ENCODE results near the gene ELMO3.

The ELMO3 gene

GRCh38 chr16:67180166-67180565, 18.8 kb upstream of the ELMO3 start:
- DNase-seq (ENCODE audit: low read depth in 2 of 2) = no peak

GRCh38 chr16:67181346-67181745, 17.6 kb upstream of the ELMO3 start:
- no peak for DNase-seq (ENCODE audit: low read depth in 2 of 2)

GRCh38 chr16:67182288-67182687, 16.6 kb upstream of the ELMO3 start:
- no peak for DNase-seq (ENCODE audit: low read depth in 2 of 2)

- no peak for DNase-seq (ENCODE audit: low read depth in 2 of 2)
These were observed 15.7 kb upstream of the ELMO3 start for GRCh38 chr16:67183284-67183626.

- DNase-seq (ENCODE audit: low read depth in 2 of 2) = peak; percentile 90 to 92
These were observed 15.1 kb upstream of the ELMO3 start, which contains the start of gene MATCAP1 for GRCh38 chr16:67183627-67184452. Gene MATCAP1 (minus strand): TSS chr16:67183963. CDS start chr16:67180610, 3,353 bp downstream.

GRCh38 chr16:67184453-67184994, 14.4 kb upstream of the ELMO3 start:
- DNase-seq (ENCODE audit: low read depth in 2 of 2) = no peak

- DNase-seq (ENCODE audit: low read depth in 2 of 2) = peak; percentile 70 to 72
These were observed 13.8 kb upstream of the ELMO3 start for GRCh38 chr16:67184995-67185650.

GRCh38 chr16:67185651-67186134, 13.2 kb upstream of the ELMO3 start:
- no peak for DNase-seq (ENCODE audit: low read depth in 2 of 2)

GRCh38 chr16:67186550-67186950, 12.4 kb upstream of the ELMO3 start:
- no peak for DNase-seq (ENCODE audit: low read depth in 2 of 2)

- DNase-seq (ENCODE audit: low read depth in 2 of 2) = no peak
These were observed 11.6 kb upstream of the ELMO3 start for GRCh38 chr16:67187175-67187890.

- DNase-seq (ENCODE audit: low read depth in 2 of 2) = no peak
These were observed 10.6 kb upstream of the ELMO3 start for GRCh38 chr16:67188323-67188722.

GRCh38 chr16:67188798-67189197, 10.1 kb upstream of the ELMO3 start:
- no peak for DNase-seq (ENCODE audit: low read depth in 2 of 2)

- no peak for DNase-seq (ENCODE audit: low read depth in 2 of 2)
These were observed 8.9 kb upstream of the ELMO3 start, which contains the start of gene EXOC3L1 for GRCh38 chr16:67190041-67190440. Gene EXOC3L1 (minus strand): TSS chr16:67190136. CDS start chr16:67189676, 460 bp downstream.

- DNase-seq (ENCODE audit: low read depth in 2 of 2) = no peak
These were observed 8.2 kb upstream of the ELMO3 start for GRCh38 chr16:67190448-67191399.

GRCh38 chr16:67191411-67191994, 7.4 kb upstream of the ELMO3 start:
- DNase-seq (ENCODE audit: low read depth in 2 of 2) = no peak

- peak; percentile 87 for DNase-seq (ENCODE audit: low read depth in 2 of 2)
These were observed 6.8 kb upstream of the ELMO3 start, which contains the start of gene E2F4 for GRCh38 chr16:67191995-67192681. Gene E2F4 (plus strand): TSS chr16:67192155. CDS start chr16:67192228, 73 bp downstream.

GRCh38 chr16:67192781-67193361, 6.1 kb upstream of the ELMO3 start:
- no peak for DNase-seq (ENCODE audit: low read depth in 2 of 2)

GRCh38 chr16:67193536-67193935, 5.4 kb upstream of the ELMO3 start:
- DNase-seq (ENCODE audit: low read depth in 2 of 2) = no peak

- DNase-seq (ENCODE audit: low read depth in 2 of 2) = no peak
These were observed 4.7 kb upstream of the ELMO3 start for GRCh38 chr16:67194260-67194659.

All from stimulated activated CD8-positive, alpha-beta memory T cell treated with anti-CD3 and anti-CD28 coated beads, Interleukin-15, amount 100 ng/mL, for 48 hours (primary cell).